ENCODE measurements around the gene MUC6. TPM values are rescaled to one million over a fixed set of nuclear protein-coding genes. Genes with fewer than 3 reads are reported as not detected.

MUC6 gene
- total RNA-seq, 4 donors from 2014 or later, result not detected

- intact Hi-C loops (cut with DNase I; ENCODE audit: low total_unique reads), result no loop called here
- TF ChIP-seq CTCF (IDR thresholded peaks at IDR 0.05 in 4 of 5, conservative IDR thresholded peaks at IDR 0.05 in 1 of 5) (no peak), POLR2A (IDR thresholded peaks at IDR 0.05) (no peak)
- Histone ChIP-seq H3K4me1 (peaks cover 8% of the 10 kb centered on the region in 2 donors), H3K9me3 (no peaks in the 10 kb centered on the region), H3K4me3 (no peak overlapping the region), H3K27ac (peak overlapping the region in 1 of 4 donors; percentile 41), H3K36me3 (peaks cover 0 to 48% of the 10 kb centered on the region in 2 donors), H3K27me3 (no peaks in the 10 kb centered on the region)
- no peak for DNase-seq
- in situ Hi-C loops (cut with MboI; ENCODE audit: low sequenced_read_pairs in 4 of 4), result no loop called here
- ATAC-seq, result no peak
These were observed 27.1 kb downstream of the MUC6 start for GRCh38 chr11:1009371-1009770.

GRCh38 chr11:1008803-1009145, 27.7 kb downstream of the MUC6 start:
- H3K27ac ChIP-seq, result no peak overlapping the region
- H3K27me3 ChIP-seq, result no peaks in the 10 kb centered on the region
- DNase-seq, result no peak
- peaks cover 0 to 50% of the 10 kb centered on the region in 2 donors for H3K36me3 ChIP-seq
- TF ChIP-seq POLR2A (IDR thresholded peaks at IDR 0.05), result no peak
- no peak for TF ChIP-seq CTCF (IDR thresholded peaks at IDR 0.05 in 4 of 5, conservative IDR thresholded peaks at IDR 0.05 in 1 of 5)
- in situ Hi-C loops (cut with MboI; ENCODE audit: low sequenced_read_pairs in 4 of 4) (no loop called here), intact Hi-C loops (cut with DNase I; ENCODE audit: low total_unique reads) (no loop called here)
- ATAC-seq, result no peak
- H3K9me3 ChIP-seq, result no peaks in the 10 kb centered on the region
- H3K4me3 ChIP-seq, result no peak overlapping the region
- H3K4me1 ChIP-seq, result peaks cover 8% of the 10 kb centered on the region in 2 donors

GRCh38 chr11:1008001-1008802, 28.3 kb downstream of the MUC6 start:
- in situ Hi-C loops (cut with MboI; ENCODE audit: low sequenced_read_pairs in 4 of 4), result no loop called here
- no peak for DNase-seq

GRCh38 chr11:1007279-1007678, 29.2 kb downstream of the MUC6 start:
- Histone ChIP-seq H3K9me3 (no peaks in the 10 kb centered on the region), H3K36me3 (peaks cover 0 to 50% of the 10 kb centered on the region in 2 donors), H3K4me1 (peaks cover 8% of the 10 kb centered on the region in 2 donors), H3K27me3 (no peaks in the 10 kb centered on the region), H3K4me3 (peak overlapping the region in 1 of 4 donors; percentile 11), H3K27ac (peak overlapping the region; percentile 59 to 74 (median 64))
- in situ Hi-C loops (cut with MboI; ENCODE audit: low sequenced_read_pairs in 4 of 4) (no loop called here), intact Hi-C loops (cut with DNase I; ENCODE audit: low total_unique reads) (no loop called here)
- DNase-seq, result no peak
- no peak for ATAC-seq
- no peak for TF ChIP-seq CTCF (IDR thresholded peaks at IDR 0.05 in 4 of 5, conservative IDR thresholded peaks at IDR 0.05 in 1 of 5)
- no peak for TF ChIP-seq POLR2A (IDR thresholded peaks at IDR 0.05)

More at GRCh38 chr11:1008001-1008802, 28.3 kb downstream of the MUC6 start:
- Histone ChIP-seq H3K9me3 (no peaks in the 10 kb centered on the region), H3K4me1 (peaks cover 8% of the 10 kb centered on the region in 2 donors), H3K27me3 (no peaks in the 10 kb centered on the region), H3K36me3 (peaks cover 0 to 50% of the 10 kb centered on the region in 2 donors), H3K27ac (no peak overlapping the region), H3K4me3 (no peak overlapping the region)
- TF ChIP-seq POLR2A (IDR thresholded peaks at IDR 0.05) (no peak), CTCF (IDR thresholded peaks at IDR 0.05 in 4 of 5, conservative IDR thresholded peaks at IDR 0.05 in 1 of 5) (no peak)
- intact Hi-C loops (cut with DNase I; ENCODE audit: low total_unique reads), result no loop called here
- ATAC-seq, result no peak
